A549 (cell line): ENCODE results near the gene TOP2A. TPM values are rescaled to one million over a fixed set of nuclear protein-coding genes. Genes with fewer than 3 reads are reported as not detected.

Source experiments
- ATAC-seq, 2 experiments: fragments of 200-7000 bp in 1 of 2; fragments of >200 bp in 1 of 2; cut with Nextera tagmentation in 1 of 2; cut with Tn5 transposase in 1 of 2; 3 replicates each; pipeline versions ENCODE4 v1.8.0 to v1.9.1; 2018 to 2020; ENCODE audit warnings: mild to moderate bottlenecking in 1 of 2, moderate library complexity in 1 of 2
- CTCF ChIA-PET: fragments of 300-600 bp; sonication (Branson Sonifier 250); formaldehyde crosslinking; extraction: SDS; loops from one replicate; lab custom pipeline; 2021; ENCODE audit warnings: antibody characterized with exemption, inconsistent platforms; lab: Yijun Ruan, JAX
- POLR2A ChIA-PET: fragments of 350-600 bp; formaldehyde crosslinking; extraction: SDS; loops from one replicate; lab custom pipeline; 2021; ENCODE audit warnings: antibody characterized with exemption, inconsistent platforms; lab: Yijun Ruan, JAX
- DNase-seq, 2 experiments: peaks; one replicate each; pipeline versions ENCODE4 v3.0.0 to v3.0.0-alpha.2; 2011 to 2016; ENCODE audit warnings: low read depth in 1 of 2, low spot score in 1 of 2
- FAIRE-seq: peaks from 2 replicates; lab custom pipeline; 2011; peaks lifted over from hg19 to GRCh38; lab: Jason Lieb, UNC
- H3K27ac ChIP-seq, 2 experiments: fragments of >200 bp; sonication (Bioruptor Twin); formaldehyde crosslinking; 3 replicates each; pipeline ENCODE4 v1.5.1; 2016 to 2017
- H3K4me1 ChIP-seq: fragments of >200 bp; sonication (Bioruptor Twin); formaldehyde crosslinking; 3 replicates; pipeline ENCODE4 v1.6.1; 2016
- H3K4me2 ChIP-seq: fragments of >200 bp; sonication (Bioruptor Twin); formaldehyde crosslinking; 3 replicates; pipeline ENCODE4 v1.6.1; 2016
- H3K4me3 ChIP-seq: fragments of >200 bp; sonication (Bioruptor Twin); formaldehyde crosslinking; 3 replicates; pipeline ENCODE4 v1.5.1; 2016
- H3K9me3 ChIP-seq: fragments of >200 bp; sonication (Bioruptor Twin); formaldehyde crosslinking; 3 replicates; pipeline ENCODE4 v1.6.1; 2016
- BHLHE40 ChIP-seq: IDR thresholded peaks from 2 replicates; pipeline ENCODE4 v1.6.1; 2012; ENCODE audit warnings: low read depth, low read length, inconsistent platforms
- FOSL2 ChIP-seq, 2 experiments: fragments of 450-650 bp in 1 of 2; fragments of >200 bp in 1 of 2; sonication (Bioruptor Twin) in 1 of 2; formaldehyde crosslinking; IDR thresholded peaks; 2 replicates each; pipeline versions ENCODE4 v1.5.0 to v1.6.1; 2016 to 2020; ENCODE audit warnings: mild to moderate bottlenecking in 1 of 2, moderate library complexity in 1 of 2
- GATA3 ChIP-seq: IDR thresholded peaks from 2 replicates; pipeline ENCODE4 v1.6.1; 2012; ENCODE audit warnings: borderline replicate concordance
- HDAC2 ChIP-seq: fragments of 200-600 bp; sonication (generic); IDR thresholded peaks from 2 replicates; pipeline ENCODE4 v1.6.1; 2016
- HOXA7 ChIP-seq: fragments of 250-450 bp; sonication (Bioruptor Pico); IDR thresholded peaks from 2 replicates; pipeline ENCODE4 v1.5.0; 2020; ENCODE audit warnings: mild to moderate bottlenecking, moderate library complexity
- JUN ChIP-seq, 2 experiments: fragments of >200 bp; sonication (Bioruptor Twin); formaldehyde crosslinking; IDR thresholded peaks; 2 replicates in 1 of 2; 3 replicates in 1 of 2; pipeline ENCODE4 v1.6.1; 2016 to 2017
- MAFK ChIP-seq: fragments of 450-650 bp; IDR thresholded peaks from 2 replicates; pipeline ENCODE4 v1.6.1; 2014; ENCODE audit not compliant: partially characterized antibody
- MAX ChIP-seq: IDR thresholded peaks from 2 replicates; pipeline ENCODE4 v1.6.1; 2012
- NFE2L2 ChIP-seq: fragments of 150-350 bp; conservative IDR thresholded peaks from 2 replicates; pipeline ENCODE4 v1.6.1; 2014; ENCODE audit warnings: low read length
- PHF8 ChIP-seq: fragments of 200-600 bp; sonication (generic); IDR thresholded peaks from 2 replicates; pipeline ENCODE4 v1.6.1; 2016; ENCODE audit warnings: low read depth, mild to moderate bottlenecking, antibody characterized with exemption, moderate library complexity, borderline replicate concordance
- RARB ChIP-seq: fragments of 250-450 bp; sonication (Bioruptor Pico); IDR thresholded peaks from 2 replicates; pipeline ENCODE4 v1.8.0; 2021; ENCODE audit warnings: mild to moderate bottlenecking, moderate library complexity
- SMC3 ChIP-seq: fragments of >200 bp; sonication (Bioruptor Twin); formaldehyde crosslinking; IDR thresholded peaks from 3 replicates; pipeline ENCODE4 v1.6.1; 2018; ENCODE audit warnings: inconsistent platforms
- TFCP2L1 ChIP-seq: fragments of 250-450 bp; sonication (Bioruptor Pico); IDR thresholded peaks from 2 replicates; pipeline ENCODE4 v1.5.0; 2021; ENCODE audit warnings: mild to moderate bottlenecking
- TP53 ChIP-seq: fragments of 250-450 bp; sonication (Bioruptor Pico); IDR thresholded peaks from 2 replicates; pipeline ENCODE4 v1.5.0; 2021; ENCODE audit warnings: mild to moderate bottlenecking, moderate library complexity
- WGBS: methylation state at CpG from one replicate; pipeline ENCODE4 v1.1.6; 2017; ENCODE audit errors: missing lambda C conversion rate; 5-methylcytosine and 5-hydroxymethylcytosine counted together
- polyA plus RNA-seq, 4 experiments: library from polyadenylated mRNA; depleted of rRNA in 3 of 4; stranded (reverse); fragments of >200 nt; fragmentation: RNase III in 1 of 4; extraction: RNeasy Plus Mini Kit Qiagen cat#74134 plus additional on column Dnase treatment in 1 of 4; gene quantifications; 2 replicates in 3 of 4; 3 replicates in 1 of 4; pipeline ENCODE4 v1.2.3, GENCODE V29; 2011 to 2017
- TF ChIP-seq, protein P1 (sequence below): fragments of 250-450 bp; sonication (Bioruptor Pico); IDR thresholded peaks from 2 replicates; pipeline ENCODE4 v1.5.0; 2020; ENCODE audit warnings: low read depth, mild to moderate bottlenecking, moderate library complexity
- TF ChIP-seq, protein P2 (sequence below): fragments of >200 bp; sonication (Bioruptor Twin); formaldehyde crosslinking; IDR thresholded peaks from 3 replicates; pipeline ENCODE4 v1.5.1; 2016

TOP2A gene
- polyA plus RNA-seq, 2 of the 4 experiments (the other 2 are of a cell fraction), result 226 to 416 TPM

GRCh38 chr17:40457964-40458791 is 40.5 kb upstream of the TOP2A start:
- Histone ChIP-seq H3K9me3 (no peaks in the 10 kb centered on the region), H3K27ac (peak overlapping the region; percentile 71 to 90), H3K4me2 (peak overlapping the region; percentile 62), H3K4me1 (peaks cover 100% of the 10 kb centered on the region), H3K4me3 (peak overlapping the region; percentile 16)
- ChIA-PET POLR2A (interaction anchor here (0.8 to 2.7 kb wide), 4 partner anchors 9 to 18 kb away, joined by 3 to 14 read pairs (median 4); partner anchors contain the start of gene IGFBP4), CTCF (interaction anchor here (0.6 to 37.5 kb wide), 8 partner anchors 9 to 1206 kb away, joined by 3 to 822 read pairs (median 62); partner anchors contain the start of gene IGFBP4)
- 60% methylated on average over 16 of the region's 16 CpGs for WGBS
- DNase-seq (peak in 1 of 2 experiments; percentile 68), FAIRE-seq (no peak), ATAC-seq (peak in 1 of 2 experiments; percentile 7; a peak in 3 of 6 replicates)
- TF ChIP-seq MAX (peak; percentile 30; the same call in 1 of the 2 replicates), NFE2L2 (no peak), PHF8 (no peak), TFCP2L1 (CRISPR knock-in tag) (0 out of 2 replicates have a peak, but pooled peaks have one; percentile 14), HOXA7 (peak; percentile 77), TP53 (CRISPR knock-in tag) (0 out of 2 replicates have a peak, but pooled peaks have one; percentile 0), MAFK (peak; percentile 55), HDAC2 (no peak)
- TF ChIP-seq, protein P1, sequence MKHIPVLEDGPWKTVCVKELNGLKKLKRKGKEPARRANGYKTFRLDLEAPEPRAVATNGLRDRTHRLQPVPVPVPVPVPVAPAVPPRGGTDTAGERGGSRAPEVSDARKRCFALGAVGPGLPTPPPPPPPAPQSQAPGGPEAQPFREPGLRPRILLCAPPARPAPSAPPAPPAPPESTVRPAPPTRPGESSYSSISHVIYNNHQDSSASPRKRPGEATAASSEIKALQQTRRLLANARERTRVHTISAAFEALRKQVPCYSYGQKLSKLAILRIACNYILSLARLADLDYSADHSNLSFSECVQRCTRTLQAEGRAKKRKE, result peak; percentile 39; the same call in 1 of the 2 replicates

DNA sequence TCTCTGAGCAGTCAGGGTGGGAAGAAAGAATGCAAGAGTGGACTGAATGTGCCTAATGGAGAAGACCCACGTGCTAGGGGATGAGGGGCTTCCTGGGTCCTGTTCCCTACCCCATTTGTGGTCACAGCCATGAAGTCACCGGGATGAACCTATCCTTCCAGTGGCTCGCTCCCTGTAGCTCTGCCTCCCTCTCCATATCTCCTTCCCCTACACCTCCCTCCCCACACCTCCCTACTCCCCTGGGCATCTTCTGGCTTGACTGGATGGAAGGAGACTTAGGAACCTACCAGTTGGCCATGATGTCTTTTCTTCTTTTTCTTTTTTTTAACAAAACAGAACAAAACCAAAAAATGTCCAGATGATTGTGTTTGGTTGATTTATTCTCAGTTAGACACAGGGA is 39.7 kb upstream of the TOP2A start:
- POLR2A ChIA-PET, result interaction anchor here (0.9 kb wide), 1 partner anchor 19 kb away, joined by 4 read pairs; no protein-coding TSS in a partner anchor
- H3K27ac ChIP-seq, result peak overlapping the region; percentile 71 to 90

DNA sequence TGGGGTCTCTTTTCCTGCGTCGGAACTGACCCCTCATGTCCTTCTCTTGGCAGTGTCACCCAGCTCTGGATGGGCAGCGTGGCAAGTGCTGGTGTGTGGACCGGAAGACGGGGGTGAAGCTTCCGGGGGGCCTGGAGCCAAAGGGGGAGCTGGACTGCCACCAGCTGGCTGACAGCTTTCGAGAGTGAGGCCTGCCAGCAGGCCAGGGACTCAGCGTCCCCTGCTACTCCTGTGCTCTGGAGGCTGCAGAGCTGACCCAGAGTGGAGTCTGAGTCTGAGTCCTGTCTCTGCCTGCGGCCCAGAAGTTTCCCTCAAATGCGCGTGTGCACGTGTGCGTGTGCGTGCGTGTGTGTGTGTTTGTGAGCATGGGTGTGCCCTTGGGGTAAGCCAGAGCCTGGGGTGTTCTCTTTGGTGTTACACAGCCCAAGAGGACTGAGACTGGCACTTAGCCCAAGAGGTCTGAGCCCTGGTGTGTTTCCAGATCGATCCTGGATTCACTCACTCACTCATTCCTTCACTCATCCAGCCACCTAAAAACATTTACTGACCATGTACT is 38.8 kb upstream of the TOP2A start:
- Histone ChIP-seq H3K4me2 (peak overlapping the region; percentile 62), H3K9me3 (no peaks in the 10 kb centered on the region), H3K4me3 (peak overlapping the region; percentile 8; the same call in 1 of the 3 replicates), H3K27ac (peak overlapping the region; percentile 71 to 90), H3K4me1 (peaks cover 100% of the 10 kb centered on the region)
- POLR2A ChIA-PET, result interaction anchor here (0.6 to 2.3 kb wide), 3 partner anchors 12 to 29 kb away, joined by 3 to 9 read pairs (median 4); no protein-coding TSS in a partner anchor
- 88% methylated on average over 16 of the region's 16 CpGs for WGBS
- FAIRE-seq (peak; percentile 7), ATAC-seq (no peak), DNase-seq (peak in 1 of 2 experiments; percentile 39)
- TF ChIP-seq, protein P2, sequence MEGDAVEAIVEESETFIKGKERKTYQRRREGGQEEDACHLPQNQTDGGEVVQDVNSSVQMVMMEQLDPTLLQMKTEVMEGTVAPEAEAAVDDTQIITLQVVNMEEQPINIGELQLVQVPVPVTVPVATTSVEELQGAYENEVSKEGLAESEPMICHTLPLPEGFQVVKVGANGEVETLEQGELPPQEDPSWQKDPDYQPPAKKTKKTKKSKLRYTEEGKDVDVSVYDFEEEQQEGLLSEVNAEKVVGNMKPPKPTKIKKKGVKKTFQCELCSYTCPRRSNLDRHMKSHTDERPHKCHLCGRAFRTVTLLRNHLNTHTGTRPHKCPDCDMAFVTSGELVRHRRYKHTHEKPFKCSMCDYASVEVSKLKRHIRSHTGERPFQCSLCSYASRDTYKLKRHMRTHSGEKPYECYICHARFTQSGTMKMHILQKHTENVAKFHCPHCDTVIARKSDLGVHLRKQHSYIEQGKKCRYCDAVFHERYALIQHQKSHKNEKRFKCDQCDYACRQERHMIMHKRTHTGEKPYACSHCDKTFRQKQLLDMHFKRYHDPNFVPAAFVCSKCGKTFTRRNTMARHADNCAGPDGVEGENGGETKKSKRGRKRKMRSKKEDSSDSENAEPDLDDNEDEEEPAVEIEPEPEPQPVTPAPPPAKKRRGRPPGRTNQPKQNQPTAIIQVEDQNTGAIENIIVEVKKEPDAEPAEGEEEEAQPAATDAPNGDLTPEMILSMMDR, result no peak
- no peak for TF ChIP-seq BHLHE40
- no peak for TF ChIP-seq FOSL2 (IDR thresholded peaks at IDR 0.05)
- no peak for TF ChIP-seq FOSL2 (CRISPR knock-in tag; IDR thresholded peaks at IDR 0.05)
- TF ChIP-seq GATA3, result peak; percentile 18; the same call in 1 of the 2 replicates
- TF ChIP-seq MAX, result 0 out of 2 replicates have a peak, but pooled peaks have one; percentile 9
- no peak for TF ChIP-seq SMC3
- TF ChIP-seq RARB, result no peak
- CTCF ChIA-PET, result interaction anchor here (0.8 to 37.5 kb wide), 15 partner anchors 7 to 372 kb away, joined by 3 to 822 read pairs (median 6); partner anchors contain the start of gene IGFBP4

More for the DNA sequence above, 39.7 kb upstream of the TOP2A start:
- CTCF ChIA-PET, result interaction anchor here (0.6 to 37.5 kb wide), 10 partner anchors 8 to 1207 kb away, joined by 3 to 822 read pairs (median 24); partner anchors contain the start of gene IGFBP4
- H3K4me3 ChIP-seq, result peak overlapping the region; percentile 16
- DNase-seq (peak in 1 of 2 experiments; percentile 28), FAIRE-seq (peak; percentile 36), ATAC-seq (no peak)
- peaks cover 100% of the 10 kb centered on the region for H3K4me1 ChIP-seq
- TF ChIP-seq GATA3 (no peak), JUN (IDR thresholded peaks at IDR 0.05) (peak in 1 of 2 experiments; percentile 16; a peak in 2 of 5 replicates)
- TF ChIP-seq, all 56 proteins: peak for 1
- 77% methylated on average over 3 of the region's 3 CpGs for WGBS
- no peaks in the 10 kb centered on the region for H3K9me3 ChIP-seq
- H3K4me2 ChIP-seq, result peak overlapping the region; percentile 62
